ENCODE results near the gene TNFAIP8L2. TPM values are rescaled to one million over a fixed set of nuclear protein-coding genes. Genes with fewer than 3 reads are reported as not detected.

TNFAIP8L2 gene
- total and polyA plus RNA-seq, 2 donors (not counting 3 experiments of a cell fraction or from before 2014, with no cell fraction given) = 0.06 TPM; not detected in 1

GRCh38 chr1:151158751-151159251, 2.4 kb downstream of the TNFAIP8L2 start:
- Histone ChIP-seq H3K4me1 (ENCODE audit: control insufficient read depth, extremely low read depth, insufficient read depth, low read length) (peaks cover 18% of the 10 kb centered on the region), H4K20me1 (replicated peaks; ENCODE audit: control insufficient read depth, extremely low read depth, insufficient read depth, low read length) (no peaks in the 10 kb centered on the region), H3K9me1 (replicated peaks; ENCODE audit: control insufficient read depth, extremely low read depth, insufficient read depth, low read length) (no peaks in the 10 kb centered on the region), H3K79me2 (ENCODE audit: control insufficient read depth, insufficient read depth, low read length) (no peaks in the 10 kb centered on the region), H2AFZ (ENCODE audit: low read depth, low read length) (no peak overlapping the region), H3K4me2 (ENCODE audit: insufficient read depth, low read length) (no peak overlapping the region), H3K9me3 (replicated peaks; ENCODE audit: control insufficient read depth, insufficient read depth, low read length) (no peaks in the 10 kb centered on the region), H3K27ac (ENCODE audit: insufficient read depth, low read depth, low read length) (no peak overlapping the region), H3K4me3 (replicated peaks in 1 of 3; ENCODE audit: insufficient read depth in 1 of 3, low read depth in 1 of 3, low read length in 3 of 3) (no peak overlapping the region), H3K9ac (replicated peaks; ENCODE audit: extremely low read depth, insufficient read depth, low read length) (no peak overlapping the region), H3K36me3 (ENCODE audit: control insufficient read depth in 2 of 2, extremely low read depth in 1 of 2, insufficient read depth in 2 of 2, low read length in 2 of 2) (peaks cover 2 to 16% of the 10 kb centered on the region in 2 experiments), H3K27me3 (ENCODE audit: control insufficient read depth in 2 of 2, insufficient read depth in 2 of 2, low read length in 2 of 2) (no peaks in the 10 kb centered on the region)
- POLR2A ChIA-PET = no interaction called here
- BruUV-seq (replicated peaks) = no TSS peak
- dilution Hi-C loops (cut with MboI; ENCODE audit: extremely low pct_ligation_motif_present, low sequenced_read_pairs) (no loop called here), intact Hi-C loops (cut with micrococcal nuclease) (no loop called here)
- FAIRE-seq (no peak), DNase-seq (ENCODE audit: low read depth, low spot score) (no peak)
- CTCF ChIA-PET = interaction anchor here (1.5 to 11.7 kb wide), 3 partner anchors 57 to 134 kb away, joined by 4 to 623 read pairs (median 7); no protein-coding TSS in a partner anchor
- TF ChIP-seq MYC (IDR thresholded peaks at IDR 0.05; ENCODE audit: low read depth, low read length) (no peak), GATA2 (IDR thresholded peaks at IDR 0.05; ENCODE audit: insufficient read depth, insufficient read length, low read depth, low read length) (no peak), MAX (IDR thresholded peaks at IDR 0.05; ENCODE audit: insufficient read depth, insufficient read length) (no peak), FOS (IDR thresholded peaks at IDR 0.05; ENCODE audit: borderline replicate concordance, insufficient read depth, low read length) (no peak), JUN (IDR thresholded peaks at IDR 0.05; ENCODE audit: borderline replicate concordance, insufficient read depth, insufficient read length, low read depth) (no peak), CTCF (IDR thresholded peaks at IDR 0.05; ENCODE audit: extremely low read depth in 1 of 2, insufficient read depth in 1 of 2, low read depth in 1 of 2, low read length in 2 of 2) (no peak), POLR2A (IDR thresholded peaks at IDR 0.05; ENCODE audit: low read depth, low read length) (no peak), EZH2 (IDR thresholded peaks at IDR 0.05; ENCODE audit: borderline replicate concordance, low read depth, low read length, severe bottlenecking) (no peak), POLR2AphosphoS5 (IDR thresholded peaks at IDR 0.05; ENCODE audit: insufficient read depth, low read depth, low read length) (no peak)
